C4-2B (cell line): ENCODE data around the gene PCBP4.

ENCODE experiments used
- ZFX ChIP-seq: fragments of 450-650 bp; IDR thresholded peaks from 2 replicates; pipeline ENCODE4 v1.6.1; 2017
- TF ChIP-seq, protein P1 (sequence below): fragments of 450-650 bp; conservative IDR thresholded peaks from 2 replicates; pipeline ENCODE4 v1.5.1; 2017; ENCODE audit warnings: mild to moderate bottlenecking

DNA sequence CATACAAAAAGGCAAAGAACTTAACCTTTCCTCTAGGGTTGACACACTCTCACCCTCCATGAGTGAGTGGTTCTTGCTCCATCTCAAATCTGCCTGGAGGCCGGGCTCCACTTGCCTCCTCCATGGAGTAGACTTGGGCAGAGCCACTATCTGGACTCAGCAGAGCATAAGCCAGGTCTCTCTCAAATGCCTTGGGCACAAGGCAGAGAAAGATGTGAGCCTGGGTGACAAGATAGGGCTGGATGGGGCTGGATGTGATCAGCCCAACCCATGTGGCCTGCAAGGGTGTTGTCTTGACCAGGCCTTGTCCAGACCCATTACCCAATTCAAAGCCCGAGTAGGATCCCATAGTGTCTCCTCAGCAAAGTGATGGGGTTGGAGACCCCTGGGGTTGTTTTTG is 32.6 kb upstream of the PCBP4 start:
- TF ChIP-seq, protein P1, sequence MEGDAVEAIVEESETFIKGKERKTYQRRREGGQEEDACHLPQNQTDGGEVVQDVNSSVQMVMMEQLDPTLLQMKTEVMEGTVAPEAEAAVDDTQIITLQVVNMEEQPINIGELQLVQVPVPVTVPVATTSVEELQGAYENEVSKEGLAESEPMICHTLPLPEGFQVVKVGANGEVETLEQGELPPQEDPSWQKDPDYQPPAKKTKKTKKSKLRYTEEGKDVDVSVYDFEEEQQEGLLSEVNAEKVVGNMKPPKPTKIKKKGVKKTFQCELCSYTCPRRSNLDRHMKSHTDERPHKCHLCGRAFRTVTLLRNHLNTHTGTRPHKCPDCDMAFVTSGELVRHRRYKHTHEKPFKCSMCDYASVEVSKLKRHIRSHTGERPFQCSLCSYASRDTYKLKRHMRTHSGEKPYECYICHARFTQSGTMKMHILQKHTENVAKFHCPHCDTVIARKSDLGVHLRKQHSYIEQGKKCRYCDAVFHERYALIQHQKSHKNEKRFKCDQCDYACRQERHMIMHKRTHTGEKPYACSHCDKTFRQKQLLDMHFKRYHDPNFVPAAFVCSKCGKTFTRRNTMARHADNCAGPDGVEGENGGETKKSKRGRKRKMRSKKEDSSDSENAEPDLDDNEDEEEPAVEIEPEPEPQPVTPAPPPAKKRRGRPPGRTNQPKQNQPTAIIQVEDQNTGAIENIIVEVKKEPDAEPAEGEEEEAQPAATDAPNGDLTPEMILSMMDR = no peak
- TF ChIP-seq ZFX = no peak
